ENCODE data around the gene REV3L. TPM values are rescaled to one million over a fixed set of nuclear protein-coding genes. Genes with fewer than 3 reads are reported as not detected.

REV3L gene
- total RNA-seq, 1 experiment from 2014 or later = 5.3 TPM

GRCh38 chr6:111263837-111264236 is 219.2 kb downstream of the REV3L start:
- Histone ChIP-seq H3K27ac (ENCODE audit: insufficient read length, low read depth, low read length) (no peak overlapping the region), H4K8ac (replicated peaks; ENCODE audit: insufficient read length, low read depth, low read length) (no peak overlapping the region), H3K56ac (ENCODE audit: insufficient read length, low read depth, low read length) (no peak overlapping the region), H2BK12ac (ENCODE audit: insufficient read length, low read depth, low read length) (no peak overlapping the region), H3K9me3 (ENCODE audit: control insufficient read depth, low read depth, low read length) (no peaks in the 10 kb centered on the region), H3K18ac (ENCODE audit: insufficient read length, low read depth, low read length) (no peak overlapping the region), H4K5ac (ENCODE audit: insufficient read length, low read depth, low read length) (no peak overlapping the region), H3T11ph (ENCODE audit: low read length) (no peak overlapping the region), H3K23me2 (ENCODE audit: insufficient read length, low read depth, low read length, poor library complexity, severe bottlenecking) (no peaks in the 10 kb centered on the region), H2AK5ac (ENCODE audit: insufficient read length, low read length) (no peak overlapping the region), H3K14ac (ENCODE audit: insufficient read depth, low read length) (no peak overlapping the region), H2BK120ac (ENCODE audit: low read depth, low read length, poor library complexity, severe bottlenecking) (no peak overlapping the region), H3K23ac (ENCODE audit: insufficient read length, low read depth, low read length) (no peak overlapping the region), H3K4me2 (ENCODE audit: insufficient read depth, insufficient read length, low read length) (no peak overlapping the region), H2BK15ac (ENCODE audit: low read depth, low read length) (no peak overlapping the region), H3K9ac (ENCODE audit: extremely low read depth, insufficient read length, low read length) (no peak overlapping the region), H4K20me1 (ENCODE audit: control insufficient read depth, insufficient read depth, insufficient read length) (no peaks in the 10 kb centered on the region), H2BK5ac (ENCODE audit: insufficient read length, low read length) (no peak overlapping the region), H2AFZ (ENCODE audit: low read length) (no peak overlapping the region), H3K4ac (ENCODE audit: low read depth, low read length) (no peak overlapping the region), H3K4me1 (ENCODE audit: insufficient read depth, low read length) (no peaks in the 10 kb centered on the region), H3K27me3 (ENCODE audit: insufficient read depth, low read length) (no peaks in the 10 kb centered on the region), H3K79me1 (ENCODE audit: insufficient read depth, low read depth, low read length, poor library complexity, severe bottlenecking) (peaks cover 2% of the 10 kb centered on the region), H2BK20ac (ENCODE audit: low read depth, low read length, poor library complexity, severe bottlenecking) (no peak overlapping the region), H4K91ac (ENCODE audit: insufficient read length, low read depth, low read length) (no peak overlapping the region), H3K79me2 (ENCODE audit: insufficient read depth, low read length) (no peaks in the 10 kb centered on the region)
- peaks cover 3 to 6% of the 10 kb centered on the region in 2 experiments for H3K4me1 Mint-ChIP-seq
- no peak for TF ChIP-seq CTCF (conservative IDR thresholded peaks at IDR 0.05)
- WGBS (ENCODE audit: extremely low coverage, insufficient read length, low lambda C conversion rate) = no CpG with 5 or more reads among the region's 4 CpGs
- no peaks in the 10 kb centered on the region; the same call in none of the 2 replicates for H3K27me3 Mint-ChIP-seq (ENCODE audit: low read depth)
- peaks cover 6 to 41% (median 38%) of the 10 kb centered on the region in 3 experiments; a peak in 6 of 7 replicates for H3K36me3 Mint-ChIP-seq (ENCODE audit: insufficient read depth in 1 of 3, low read depth in 3 of 3)
- H3K4me3 Mint-ChIP-seq = no peak overlapping the region
- no peak for DNase-seq
- H3K9me3 Mint-ChIP-seq = no peaks in the 10 kb centered on the region
- no peak overlapping the region for H3K27ac Mint-ChIP-seq

Measured in H9 (cell line).